SK-N-SH (cell line): ENCODE measurements around the gene ACOT9. TPM values are rescaled to one million over a fixed set of nuclear protein-coding genes. Genes with fewer than 3 reads are reported as not detected.

Source experiments
- CTCF ChIA-PET: fragments of 300-600, 350-600 bp; formaldehyde crosslinking; extraction: SDS; loops from one replicate; lab custom pipeline; 2021; lab: Yijun Ruan, JAX
- POLR2A ChIA-PET: fragments of 350-600 bp; sonication (Branson Sonifier 250); formaldehyde crosslinking; extraction: SDS; loops from one replicate; lab custom pipeline; 2020; ENCODE audit warnings: antibody characterized with exemption, inconsistent platforms; lab: Yijun Ruan, JAX
- DNase-seq: peaks from one replicate; pipeline ENCODE4 v3.0.0; 2012
- H2AFZ ChIP-seq: fragments of 200-600 bp; sonication (generic); 2 replicates; pipeline ENCODE4 v1.8.1; 2016; ENCODE audit warnings: antibody characterized with exemption, mild to moderate bottlenecking, low read depth
- H3F3A ChIP-seq: fragments of 200-600 bp; sonication (generic); replicated peaks from 2 replicates; pipeline ENCODE3; 2016; ENCODE audit warnings: antibody characterized with exemption, mild to moderate bottlenecking; ENCODE audit not compliant: insufficient read depth
- H3K27ac ChIP-seq, 2 experiments: fragments of 200-500 bp in 1 of 2; fragments of 200-600 bp in 1 of 2; sonication (Bioruptor generic) in 1 of 2; sonication (generic), shearing (Covaris generic) in 1 of 2; 2 replicates each; pipeline versions ENCODE4 v1.5.1 to v1.6.1; 2014 to 2016; ENCODE audit warnings: low read depth in 2 of 2, inconsistent platforms in 1 of 2, low read length in 1 of 2, mild to moderate bottlenecking in 1 of 2, mixed read lengths in 1 of 2
- H3K27me3 ChIP-seq: fragments of 200-600 bp; sonication (generic), shearing (Covaris generic); 2 replicates; pipeline ENCODE4 v1.6.1; 2016; ENCODE audit warnings: mixed run types; ENCODE audit not compliant: insufficient read depth
- H3K36me3 ChIP-seq, 2 experiments: fragments of 200-500 bp in 1 of 2; fragments of 200-600 bp in 1 of 2; sonication (Bioruptor generic) in 1 of 2; sonication (generic) in 1 of 2; replicated peaks in 1 of 2; 2 replicates each; pipeline versions ENCODE3 to v1.5.1; 2014 to 2016; ENCODE audit warnings: low read length in 1 of 2, mild to moderate bottlenecking in 1 of 2; ENCODE audit not compliant: insufficient read depth in 2 of 2, control insufficient read depth in 1 of 2
- H3K4me1 ChIP-seq, 2 experiments: fragments of 200-500 bp in 1 of 2; fragments of 200-600 bp in 1 of 2; sonication (Bioruptor generic) in 1 of 2; sonication (generic), shearing (Covaris generic) in 1 of 2; 2 replicates each; pipeline versions ENCODE4 v1.5.1 to v1.6.1; 2014 to 2016; ENCODE audit warnings: low read depth in 1 of 2, low read length in 1 of 2, mixed run types in 1 of 2; ENCODE audit not compliant: insufficient read depth in 2 of 2, control insufficient read depth in 1 of 2
- H3K4me2 ChIP-seq: fragments of 200-600 bp; sonication (generic), shearing (Covaris generic); 2 replicates; pipeline ENCODE4 v1.6.1; 2017; ENCODE audit warnings: mixed run types
- H3K4me3 ChIP-seq, 2 experiments: fragments of 200-500 bp in 1 of 2; fragments of 200-600 bp in 1 of 2; sonication (Bioruptor generic) in 1 of 2; sonication (generic), shearing (Covaris generic) in 1 of 2; 2 replicates each; pipeline versions ENCODE4 v1.5.1 to v1.8.1; 2014 to 2016; ENCODE audit warnings: low read depth in 2 of 2, inconsistent platforms in 1 of 2, low read length in 1 of 2, mild to moderate bottlenecking in 1 of 2, mixed read lengths in 1 of 2, moderate library complexity in 1 of 2
- H3K79me2 ChIP-seq: fragments of 200-600 bp; sonication (generic); 2 replicates; pipeline ENCODE4 v1.8.1; 2017; ENCODE audit warnings: mild to moderate bottlenecking; ENCODE audit not compliant: insufficient read depth
- H3K9ac ChIP-seq: fragments of 200-600 bp; sonication (generic); 2 replicates; pipeline ENCODE4 v1.6.1; 2017; ENCODE audit warnings: mixed run types
- H3K9me2 ChIP-seq: fragments of 200-600 bp; sonication (generic); 2 replicates; pipeline ENCODE4 v1.6.1; 2017; ENCODE audit warnings: mixed run types
- H3K9me3 ChIP-seq: fragments of 200-600 bp; sonication (generic); 2 replicates; pipeline ENCODE4 v1.6.1; 2017; ENCODE audit warnings: mixed run types, mild to moderate bottlenecking, moderate library complexity
- H4K20me1 ChIP-seq: fragments of 200-600 bp; sonication (generic); 2 replicates; pipeline ENCODE4 v1.6.1; 2017; ENCODE audit warnings: mild to moderate bottlenecking, mixed run types; ENCODE audit not compliant: insufficient read depth
- CHD2 ChIP-seq: fragments of 150-350 bp; IDR thresholded peaks from 2 replicates; pipeline ENCODE4 v1.6.1; 2018; ENCODE audit warnings: low read length; ENCODE audit not compliant: partially characterized antibody
- CTCF ChIP-seq: fragments of 200-600 bp; sonication (generic); IDR thresholded peaks from 2 replicates; pipeline ENCODE4 v1.6.1; 2017; ENCODE audit warnings: antibody characterized with exemption, mild to moderate bottlenecking, moderate library complexity
- EP300 ChIP-seq, 2 experiments: IDR thresholded peaks; 2 replicates each; pipeline versions ENCODE4 v1.4.0 to v1.6.1; 2012; ENCODE audit warnings: borderline replicate concordance in 1 of 2, low read depth in 1 of 2, low read length in 1 of 2
- FOSL2 ChIP-seq: IDR thresholded peaks from 2 replicates; pipeline ENCODE4 v1.4.0; 2012; ENCODE audit warnings: low read depth, mild to moderate bottlenecking, moderate library complexity, borderline replicate concordance
- FOXJ3 ChIP-seq: sonication (generic); formaldehyde crosslinking; IDR thresholded peaks from 2 replicates; pipeline ENCODE4 v1.5.1; 2020; ENCODE audit warnings: mild to moderate bottlenecking, missing genetic modification reagents
- GABPA ChIP-seq: IDR thresholded peaks from 2 replicates; pipeline ENCODE4 v1.4.0; 2012; ENCODE audit warnings: low read depth, mild to moderate bottlenecking
- GATA2 ChIP-seq: sonication (generic); formaldehyde crosslinking; IDR thresholded peaks from 2 replicates; pipeline ENCODE4 v1.5.0; 2020; ENCODE audit warnings: mild to moderate bottlenecking, missing genetic modification reagents
- JUND ChIP-seq: IDR thresholded peaks from 2 replicates; pipeline ENCODE4 v1.4.0; 2012
- MEF2A ChIP-seq: IDR thresholded peaks from 2 replicates; pipeline ENCODE4 v1.4.0; 2012; ENCODE audit warnings: low read depth, borderline replicate concordance
- MXI1 ChIP-seq: IDR thresholded peaks from 2 replicates; pipeline ENCODE4 v1.6.1; 2012; ENCODE audit warnings: mild to moderate bottlenecking, low read depth, low read length, improper control_type of control experiment
- NRF1 ChIP-seq: IDR thresholded peaks from 2 replicates; pipeline ENCODE4 v1.6.1; 2012; ENCODE audit warnings: low read depth, mild to moderate bottlenecking, low read length
- RAD21 ChIP-seq: IDR thresholded peaks from 2 replicates; pipeline ENCODE4 v1.6.1; 2012; ENCODE audit warnings: mild to moderate bottlenecking, low read length
- RCOR1 ChIP-seq: fragments of 150-350 bp; IDR thresholded peaks from 2 replicates; pipeline ENCODE4 v1.6.1; 2017; ENCODE audit warnings: antibody characterized with exemption, low read length
- RFX5 ChIP-seq: IDR thresholded peaks from 2 replicates; pipeline ENCODE4 v1.6.1; 2012; ENCODE audit warnings: mild to moderate bottlenecking, improper control_type of control experiment, low read length
- RXRA ChIP-seq: IDR thresholded peaks from 2 replicates; pipeline ENCODE4 v1.4.0; 2012; ENCODE audit warnings: low read depth, mild to moderate bottlenecking, borderline replicate concordance
- SMC3 ChIP-seq: IDR thresholded peaks from 2 replicates; pipeline ENCODE4 v1.6.1; 2012; ENCODE audit warnings: low read depth, low read length, improper control_type of control experiment
- TCF12 ChIP-seq: IDR thresholded peaks from 2 replicates; pipeline ENCODE4 v1.4.0; 2012
- TEAD4 ChIP-seq: IDR thresholded peaks from 2 replicates; pipeline ENCODE4 v1.4.0; 2012; ENCODE audit warnings: mild to moderate bottlenecking, borderline replicate concordance; ENCODE audit not compliant: insufficient read depth
- YY1 ChIP-seq: IDR thresholded peaks from 2 replicates; pipeline ENCODE4 v1.4.0; 2012; ENCODE audit warnings: low read depth, mild to moderate bottlenecking
- WGBS: methylation state at CpG from one replicate; pipeline ENCODE4 v1.1.6; 2017; ENCODE audit warnings: low lambda C conversion rate; 5-methylcytosine and 5-hydroxymethylcytosine counted together
- polyA plus RNA-seq, 3 experiments: library from polyadenylated mRNA; depleted of rRNA; stranded (reverse); fragments of >200 nt; gene quantifications; 2 replicates each; pipeline ENCODE4 v1.2.3, GENCODE V29; 2012
- TF ChIP-seq, protein P1 (sequence below): fragments of 150-350 bp; IDR thresholded peaks from 2 replicates; pipeline ENCODE4 v1.6.1; 2016; ENCODE audit warnings: mild to moderate bottlenecking, low read depth, low read length

The ACOT9 gene
- polyA plus RNA-seq, 1 of the 3 experiments (the other 2 are of a cell fraction), result 23.7 TPM

GRCh38 chrX:23705235-23705634, 37.8 kb downstream of the ACOT9 start:
- Histone ChIP-seq H3K27ac (no peak overlapping the region), H3K27me3 (peaks cover 11% of the 10 kb centered on the region; the same call in 1 of the 2 replicates), H3K4me1 (no peaks in the 10 kb centered on the region), H2AFZ (no peak overlapping the region), H3K9me3 (no peaks in the 10 kb centered on the region), H4K20me1 (no peaks in the 10 kb centered on the region), H3F3A (peaks cover 2% of the 10 kb centered on the region), H3K36me3 (peaks cover 20 to 25% of the 10 kb centered on the region in 2 experiments), H3K9ac (no peak overlapping the region), H3K79me2 (peaks cover 2% of the 10 kb centered on the region; the same call in 1 of the 2 replicates), H3K9me2 (no peaks in the 10 kb centered on the region), H3K4me2 (no peak overlapping the region), H3K4me3 (no peak overlapping the region)
- TF ChIP-seq RFX5 (no peak), EP300 (IDR thresholded peaks at IDR 0.05; ENCODE audit: borderline replicate concordance in 1 of 2, low read depth in 1 of 2, low read length in 1 of 2) (no peak), RXRA (no peak), GATA2 (CRISPR knock-in tag) (no peak), MEF2A (no peak), FOSL2 (no peak), RAD21 (no peak), TCF12 (no peak), TEAD4 (no peak), SMC3 (no peak), JUND (no peak), RCOR1 (no peak), MXI1 (no peak), CHD2 (no peak), FOXJ3 (CRISPR knock-in tag) (no peak), GABPA (no peak), NRF1 (no peak)
- TF ChIP-seq, protein P1, sequence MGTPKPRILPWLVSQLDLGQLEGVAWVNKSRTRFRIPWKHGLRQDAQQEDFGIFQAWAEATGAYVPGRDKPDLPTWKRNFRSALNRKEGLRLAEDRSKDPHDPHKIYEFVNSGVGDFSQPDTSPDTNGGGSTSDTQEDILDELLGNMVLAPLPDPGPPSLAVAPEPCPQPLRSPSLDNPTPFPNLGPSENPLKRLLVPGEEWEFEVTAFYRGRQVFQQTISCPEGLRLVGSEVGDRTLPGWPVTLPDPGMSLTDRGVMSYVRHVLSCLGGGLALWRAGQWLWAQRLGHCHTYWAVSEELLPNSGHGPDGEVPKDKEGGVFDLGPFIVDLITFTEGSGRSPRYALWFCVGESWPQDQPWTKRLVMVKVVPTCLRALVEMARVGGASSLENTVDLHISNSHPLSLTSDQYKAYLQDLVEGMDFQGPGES, result no peak
- ChIA-PET POLR2A (no interaction called here), CTCF (no interaction called here)
- no peak for DNase-seq
- WGBS, result 65% methylated on average over 5 of the region's 5 CpGs

DNA sequence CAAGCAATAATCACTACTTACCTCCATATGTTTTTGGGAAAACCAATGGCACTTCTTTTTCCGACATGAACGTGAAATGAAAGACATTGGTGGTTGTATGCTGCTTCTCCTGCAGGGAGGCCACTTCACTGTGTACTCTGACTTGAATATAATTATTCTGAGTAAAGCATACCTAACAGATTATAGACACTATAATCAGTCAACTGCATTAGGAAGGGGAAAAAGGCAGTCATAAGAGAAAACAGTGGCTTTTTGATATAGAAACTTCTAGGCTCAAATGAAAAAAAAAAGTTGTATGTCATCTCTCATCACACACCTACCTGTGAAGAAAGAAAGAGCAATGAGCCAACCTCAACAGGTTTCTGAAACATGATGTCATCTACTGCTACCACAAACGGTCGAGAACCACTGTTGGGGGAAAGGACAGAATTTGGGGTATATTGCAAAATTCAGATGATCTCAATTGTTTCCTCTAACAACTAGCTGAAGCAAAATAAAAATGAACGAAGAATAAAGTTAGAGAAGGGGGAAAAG, 38.3 kb downstream of the ACOT9 start:
- Histone ChIP-seq H3K36me3 (peaks cover 20 to 25% of the 10 kb centered on the region in 2 experiments), H3F3A (peaks cover 2% of the 10 kb centered on the region), H4K20me1 (no peaks in the 10 kb centered on the region), H3K9ac (no peak overlapping the region), H3K27me3 (peaks cover 14% of the 10 kb centered on the region; the same call in 1 of the 2 replicates), H3K9me2 (no peaks in the 10 kb centered on the region), H3K4me3 (no peak overlapping the region), H3K4me2 (no peak overlapping the region), H3K9me3 (no peaks in the 10 kb centered on the region), H3K4me1 (no peaks in the 10 kb centered on the region), H3K27ac (no peak overlapping the region), H2AFZ (no peak overlapping the region), H3K79me2 (no peaks in the 10 kb centered on the region)
- ChIA-PET CTCF (no interaction called here), POLR2A (no interaction called here)
- 52% methylated on average over 5 of the region's 5 CpGs for WGBS
- DNase-seq, result no peak
- TF ChIP-seq CTCF (no peak), FOSL2 (no peak), YY1 (no peak), MEF2A (no peak), CHD2 (no peak)
